Activated CD4-positive, alpha-beta memory T cell treated with anti-CD3 and anti-CD28 coated beads for 36 hours (primary cell): Measurements from ENCODE around the gene PRDM16. TPM values are rescaled to one million over a fixed set of nuclear protein-coding genes. Genes with fewer than 3 reads are reported as not detected.

Source experiments
- CTCF ChIA-PET: fragments of 350-600 bp; sonication (Branson Sonifier 250); formaldehyde crosslinking; loops from one replicate; lab custom pipeline; 2021; ENCODE audit warnings: antibody characterized with exemption, inconsistent platforms; lab: Charles Lee
- POLR2A ChIA-PET: fragments of 350-600 bp; sonication (Branson Sonifier 250); formaldehyde crosslinking; loops from one replicate; lab custom pipeline; 2021; ENCODE audit warnings: antibody characterized with exemption; lab: Charles Lee
- DNase-seq: peaks from one replicate; pipeline ENCODE4 v3.0.0-alpha.2; 2020
- H3K27ac Mint-ChIP-seq: one replicate; pipeline ENCODE4 v1.8.0; 2021; ENCODE audit warnings: mixed read lengths
- H3K27me3 Mint-ChIP-seq: one replicate; pipeline ENCODE4 v1.8.0; 2021; ENCODE audit warnings: mixed read lengths
- H3K36me3 Mint-ChIP-seq: one replicate; pipeline ENCODE4 v1.8.0; 2021; ENCODE audit warnings: mixed read lengths
- H3K4me1 Mint-ChIP-seq: one replicate; pipeline ENCODE4 v1.8.0; 2021; ENCODE audit warnings: low read depth, mixed read lengths
- H3K4me3 Mint-ChIP-seq: one replicate; pipeline ENCODE4 v1.8.0; 2021; ENCODE audit warnings: mild to moderate bottlenecking, mixed read lengths
- H3K9me3 Mint-ChIP-seq: one replicate; pipeline ENCODE4 v1.8.0; 2021; ENCODE audit warnings: mixed read lengths
- intact Hi-C: fragments of 100-400 bp; cut with micrococcal nuclease; formaldehyde crosslinking; loops from one replicate; pipeline ENCODE4 v1.15.1; 2023
- total RNA-seq, 2 experiments: library from RNA; stranded (reverse); gene quantifications; one replicate each; pipeline ENCODE4 v1.2.3, GENCODE V29; 2021

Gene PRDM16
- total RNA-seq, 2 experiments from 2014 or later: not detected

DNA sequence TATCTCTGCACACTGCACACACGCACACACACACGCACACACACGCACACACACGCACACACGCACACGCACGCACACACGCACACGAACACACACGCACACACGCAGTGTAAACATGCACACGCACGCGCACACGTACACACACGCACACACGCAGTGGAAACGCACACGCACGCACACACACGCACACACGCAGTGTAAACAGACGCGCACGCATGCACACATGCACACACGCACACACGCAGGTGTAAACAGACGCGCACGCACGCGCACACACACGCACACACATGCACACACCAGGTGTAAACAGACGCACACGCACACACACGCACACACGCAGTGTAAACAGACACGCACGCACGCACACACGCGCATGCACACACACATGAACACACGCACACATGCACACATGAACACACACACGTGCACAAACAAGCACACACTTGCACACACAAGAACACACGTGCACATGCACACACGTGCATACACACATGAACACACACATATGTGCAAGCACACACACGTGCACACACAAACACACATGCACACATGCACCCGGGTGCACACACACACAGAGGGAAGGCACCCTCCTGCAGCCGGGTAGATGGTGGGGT lies 45.2 kb downstream of the PRDM16 start:
- ChIA-PET CTCF (no interaction called here), POLR2A (no interaction called here)
- Mint-ChIP-seq H3K27ac (no peak overlapping the region), H3K36me3 (no peaks in the 10 kb centered on the region), H3K9me3 (no peaks in the 10 kb centered on the region), H3K4me3 (no peak overlapping the region), H3K27me3 (peaks cover 2% of the 10 kb centered on the region), H3K4me1 (no peaks in the 10 kb centered on the region)
- no peak for DNase-seq
- intact Hi-C loops: no loop called here

GRCh38 chr1:3114846-3115245 lies 45.8 kb downstream of the PRDM16 start:
- H3K27me3 Mint-ChIP-seq: no peaks in the 10 kb centered on the region
- no peak overlapping the region for H3K4me3 Mint-ChIP-seq
- no peaks in the 10 kb centered on the region for H3K4me1 Mint-ChIP-seq
- CTCF ChIA-PET: no interaction called here
- H3K9me3 Mint-ChIP-seq: no peaks in the 10 kb centered on the region
- intact Hi-C loops: no loop called here
- DNase-seq: no peak
- POLR2A ChIA-PET: no interaction called here
- H3K27ac Mint-ChIP-seq: no peak overlapping the region
- H3K36me3 Mint-ChIP-seq: no peaks in the 10 kb centered on the region

- DNase-seq: no peak
- intact Hi-C loops: no loop called here
- Mint-ChIP-seq H3K4me1 (no peaks in the 10 kb centered on the region), H3K27ac (no peak overlapping the region), H3K4me3 (no peak overlapping the region), H3K27me3 (no peaks in the 10 kb centered on the region), H3K36me3 (no peaks in the 10 kb centered on the region), H3K9me3 (no peaks in the 10 kb centered on the region)
- POLR2A ChIA-PET: no interaction called here
- CTCF ChIA-PET: no interaction called here
Observed at GRCh38 chr1:3115275-3116149, 46.5 kb downstream of the PRDM16 start.

DNA sequence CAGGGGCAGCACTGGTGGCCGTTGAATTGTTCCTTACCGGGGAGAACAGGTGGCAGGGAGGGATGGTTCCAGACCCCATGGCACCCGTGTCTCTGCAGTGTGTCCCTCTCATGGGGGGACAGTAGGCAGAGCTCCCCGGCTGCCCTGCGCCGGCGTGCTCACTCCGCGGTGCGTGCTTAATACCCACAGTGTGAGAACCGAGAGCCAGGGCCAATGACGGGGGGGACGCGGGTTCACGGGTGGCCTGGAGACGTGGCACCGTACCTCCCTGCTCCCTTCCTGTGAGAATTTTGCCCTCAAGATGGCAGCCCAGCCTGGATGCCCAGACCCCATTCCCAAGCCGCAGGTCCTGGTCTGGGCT lies 47.1 kb downstream of the PRDM16 start:
- H3K4me3 Mint-ChIP-seq: no peak overlapping the region
- no peak overlapping the region for H3K27ac Mint-ChIP-seq
- intact Hi-C loops: no loop called here
- no peaks in the 10 kb centered on the region for H3K27me3 Mint-ChIP-seq
- no peaks in the 10 kb centered on the region for H3K4me1 Mint-ChIP-seq
- no peaks in the 10 kb centered on the region for H3K36me3 Mint-ChIP-seq
- H3K9me3 Mint-ChIP-seq: no peaks in the 10 kb centered on the region
- DNase-seq: no peak
- ChIA-PET CTCF (no interaction called here), POLR2A (no interaction called here)

DNA sequence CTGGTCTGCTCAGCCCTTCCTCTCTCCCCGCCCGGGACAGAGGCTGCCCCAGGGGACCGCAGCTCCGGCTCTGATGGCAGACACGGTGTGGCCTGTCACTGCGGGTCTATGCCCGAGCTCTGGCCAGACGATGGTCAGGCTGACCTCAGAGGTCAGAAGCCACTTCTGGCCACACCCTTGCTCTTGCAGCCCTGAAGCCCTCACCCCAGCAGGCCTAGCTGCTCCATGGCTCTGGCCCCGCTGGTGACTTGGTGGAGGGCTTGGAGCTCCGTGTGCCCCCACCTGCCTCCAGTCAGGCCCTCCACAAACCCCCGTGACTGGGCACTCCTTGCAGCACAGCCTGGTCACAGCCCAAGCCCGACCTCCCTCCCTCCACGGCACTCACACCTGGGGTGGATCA lies 47.6 kb downstream of the PRDM16 start:
- POLR2A ChIA-PET: no interaction called here

DNA sequence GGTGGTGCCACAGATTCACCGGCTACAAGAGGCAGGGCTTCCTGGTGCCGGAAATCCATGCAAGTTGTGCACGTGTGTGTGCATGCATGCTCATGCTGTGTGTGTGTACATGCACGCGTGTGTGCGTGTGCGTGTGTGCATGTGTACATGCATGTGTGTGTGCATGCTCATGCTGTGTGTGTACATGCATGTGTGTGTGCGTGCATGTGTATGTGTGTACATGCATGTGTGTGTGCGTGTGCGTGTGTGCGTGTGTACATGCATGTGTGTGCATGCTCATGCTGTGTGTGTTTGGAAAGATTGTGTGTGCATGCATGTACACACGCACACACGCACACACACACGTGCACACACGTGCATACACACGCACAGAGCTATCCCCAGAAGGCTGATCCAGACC lies 48.9 kb downstream of the PRDM16 start:
- CTCF ChIA-PET: no interaction called here
- no peaks in the 10 kb centered on the region for H3K9me3 Mint-ChIP-seq
- H3K4me3 Mint-ChIP-seq: no peak overlapping the region
- no peaks in the 10 kb centered on the region for H3K4me1 Mint-ChIP-seq
- intact Hi-C loops: no loop called here
- H3K27me3 Mint-ChIP-seq: no peaks in the 10 kb centered on the region
- POLR2A ChIA-PET: no interaction called here
- no peaks in the 10 kb centered on the region for H3K36me3 Mint-ChIP-seq
- no peak overlapping the region for H3K27ac Mint-ChIP-seq
- no peak for DNase-seq

More for the DNA sequence above, 47.6 kb downstream of the PRDM16 start:
- Mint-ChIP-seq H3K27ac (no peak overlapping the region), H3K4me3 (no peak overlapping the region), H3K4me1 (no peaks in the 10 kb centered on the region), H3K36me3 (no peaks in the 10 kb centered on the region), H3K27me3 (no peaks in the 10 kb centered on the region), H3K9me3 (no peaks in the 10 kb centered on the region)
- no peak for DNase-seq
- CTCF ChIA-PET: no interaction called here
- intact Hi-C loops: no loop called here

- no peak overlapping the region for H3K4me3 Mint-ChIP-seq
- H3K4me1 Mint-ChIP-seq: no peaks in the 10 kb centered on the region
- ChIA-PET CTCF (no interaction called here), POLR2A (no interaction called here)
- H3K9me3 Mint-ChIP-seq: no peaks in the 10 kb centered on the region
- H3K27me3 Mint-ChIP-seq: no peaks in the 10 kb centered on the region
- H3K36me3 Mint-ChIP-seq: no peaks in the 10 kb centered on the region
- intact Hi-C loops: no loop called here
- no peak for DNase-seq
- H3K27ac Mint-ChIP-seq: no peak overlapping the region
Observed at GRCh38 chr1:3119061-3119460, 50.1 kb downstream of the PRDM16 start.

DNA sequence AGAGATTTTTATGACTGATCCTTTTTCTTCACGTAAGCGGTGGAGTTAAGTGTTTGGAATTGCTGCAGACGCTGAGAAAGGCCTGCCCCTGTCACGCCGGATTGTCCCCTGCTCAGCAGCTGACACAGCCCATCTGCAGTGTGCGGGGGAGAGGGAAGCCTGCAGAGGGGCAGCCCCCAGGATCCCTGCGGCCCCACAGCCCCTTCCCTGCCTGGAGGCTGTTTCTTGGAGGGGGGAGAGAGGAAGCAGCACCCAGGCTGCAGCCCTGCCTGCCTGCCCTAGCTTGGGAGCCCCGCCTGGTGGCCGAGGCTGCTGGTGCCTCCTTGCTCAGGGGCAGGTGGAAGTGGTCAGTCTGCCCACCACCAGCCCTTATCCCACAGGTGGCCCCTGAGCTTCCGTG lies 50.7 kb downstream of the PRDM16 start:
- ChIA-PET POLR2A (no interaction called here), CTCF (no interaction called here)
- DNase-seq: no peak
- H3K4me3 Mint-ChIP-seq: no peak overlapping the region
- intact Hi-C loops: no loop called here
- no peaks in the 10 kb centered on the region for H3K4me1 Mint-ChIP-seq
- no peaks in the 10 kb centered on the region for H3K9me3 Mint-ChIP-seq
- H3K27me3 Mint-ChIP-seq: no peaks in the 10 kb centered on the region
- H3K27ac Mint-ChIP-seq: no peak overlapping the region
- H3K36me3 Mint-ChIP-seq: no peaks in the 10 kb centered on the region

DNA sequence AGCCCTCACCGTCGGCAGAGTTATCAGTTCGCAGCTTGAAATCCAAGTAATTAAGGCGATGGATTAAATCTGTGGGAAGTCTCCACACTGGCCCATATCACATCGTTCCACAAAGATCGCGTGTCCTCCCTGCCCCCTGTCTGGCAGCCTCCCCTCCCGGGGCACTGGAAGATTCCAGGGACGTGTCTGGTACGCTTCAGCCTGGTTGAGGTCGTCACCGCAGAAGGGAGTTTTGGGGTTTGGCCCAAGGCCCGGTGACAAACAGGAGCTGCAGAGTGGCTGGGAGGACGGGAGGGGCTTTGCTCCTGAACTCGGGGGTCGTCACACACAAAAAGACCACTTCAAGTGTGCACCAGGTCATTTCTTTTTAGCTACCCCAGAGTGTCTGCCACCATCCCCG lies 51.1 kb downstream of the PRDM16 start:
- H3K4me1 Mint-ChIP-seq: no peaks in the 10 kb centered on the region
- H3K27ac Mint-ChIP-seq: no peak overlapping the region
- CTCF ChIA-PET: no interaction called here
- H3K27me3 Mint-ChIP-seq: no peaks in the 10 kb centered on the region
- DNase-seq: no peak
- POLR2A ChIA-PET: no interaction called here
- no peak overlapping the region for H3K4me3 Mint-ChIP-seq
- intact Hi-C loops: no loop called here
- no peaks in the 10 kb centered on the region for H3K9me3 Mint-ChIP-seq
- H3K36me3 Mint-ChIP-seq: no peaks in the 10 kb centered on the region

- intact Hi-C loops: no loop called here
Observed at GRCh38 chr1:3120994-3121393, 52.0 kb downstream of the PRDM16 start.

DNA sequence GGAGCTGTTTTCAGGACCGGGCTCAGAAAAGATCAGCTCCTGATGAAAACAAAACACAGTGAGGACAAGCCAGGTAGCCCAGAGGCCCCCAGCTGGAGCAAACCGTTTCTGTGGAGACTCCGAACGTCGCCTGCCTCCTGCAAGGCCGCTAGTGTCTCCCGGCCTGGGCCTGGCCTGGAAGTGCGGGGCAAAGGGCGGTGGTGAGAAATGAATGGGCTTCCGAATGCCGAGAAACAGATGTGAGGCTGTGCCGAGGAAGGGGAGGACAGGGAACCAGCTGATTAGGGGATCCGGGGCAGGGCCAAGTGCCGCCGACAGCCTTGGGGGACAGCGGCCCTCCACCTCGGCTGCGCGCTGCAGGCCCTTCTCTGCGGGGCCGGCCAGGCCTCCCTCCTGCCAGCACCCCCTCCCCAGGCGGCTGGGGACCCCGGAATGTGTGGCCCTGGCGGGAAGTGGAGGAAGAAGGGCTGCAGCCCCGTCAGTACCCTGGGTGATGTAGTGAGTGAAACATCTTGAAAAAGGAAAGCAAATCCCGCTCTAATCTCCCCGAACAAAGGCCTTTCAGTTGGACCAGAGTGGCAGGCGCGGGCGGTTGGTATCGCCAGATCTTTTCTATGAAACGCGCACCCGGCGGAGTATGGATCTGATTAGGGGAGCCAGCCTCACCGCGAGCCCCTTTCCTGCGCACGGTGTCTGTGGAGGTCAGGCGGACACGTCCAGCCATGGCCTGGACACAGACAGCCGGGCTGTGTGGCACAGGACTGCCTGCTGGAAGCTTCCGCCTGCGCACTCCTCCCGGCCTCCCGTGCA lies 52.6 kb downstream of the PRDM16 start:
- Mint-ChIP-seq H3K27ac (no peak overlapping the region), H3K4me1 (no peaks in the 10 kb centered on the region), H3K9me3 (no peaks in the 10 kb centered on the region), H3K36me3 (no peaks in the 10 kb centered on the region), H3K27me3 (no peaks in the 10 kb centered on the region), H3K4me3 (no peak overlapping the region)
- no peak for DNase-seq
- ChIA-PET POLR2A (no interaction called here), CTCF (interaction anchor here (0.6 kb wide), 1 partner anchor 708 kb away, joined by 3 read pairs; no protein-coding TSS in a partner anchor)
- intact Hi-C loops: no loop called here

More at GRCh38 chr1:3120994-3121393, 52.0 kb downstream of the PRDM16 start:
- DNase-seq: no peak
- ChIA-PET POLR2A (no interaction called here), CTCF (interaction anchor here (0.6 kb wide), 1 partner anchor 707 kb away, joined by 3 read pairs; no protein-coding TSS in a partner anchor)
- H3K9me3 Mint-ChIP-seq: no peaks in the 10 kb centered on the region
- H3K27ac Mint-ChIP-seq: no peak overlapping the region
- no peak overlapping the region for H3K4me3 Mint-ChIP-seq
- H3K27me3 Mint-ChIP-seq: no peaks in the 10 kb centered on the region
- no peaks in the 10 kb centered on the region for H3K36me3 Mint-ChIP-seq
- no peaks in the 10 kb centered on the region for H3K4me1 Mint-ChIP-seq

DNA sequence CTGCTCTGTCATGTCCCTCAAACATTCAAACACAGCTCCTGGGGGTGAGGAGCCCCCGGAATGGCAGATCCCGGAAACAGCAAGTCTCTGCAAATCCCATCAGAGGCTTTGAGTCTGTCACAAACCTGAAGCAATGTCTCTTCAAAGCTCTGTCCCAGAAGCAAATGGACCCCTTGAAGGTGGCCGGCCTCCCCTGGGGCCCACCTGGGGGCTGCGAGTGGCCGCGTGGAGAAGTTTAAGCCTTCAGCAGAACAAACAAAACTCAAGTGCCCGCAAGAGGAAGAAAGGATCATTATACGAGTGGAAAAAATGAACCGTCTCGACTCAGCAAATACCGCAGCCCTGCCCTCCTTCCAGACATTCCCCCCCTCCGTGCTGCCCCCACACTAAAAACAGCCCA lies 53.3 kb downstream of the PRDM16 start:
- H3K27ac Mint-ChIP-seq: no peak overlapping the region
- H3K4me3 Mint-ChIP-seq: no peak overlapping the region
- ChIA-PET CTCF (no interaction called here), POLR2A (no interaction called here)
- intact Hi-C loops: no loop called here
- no peaks in the 10 kb centered on the region for H3K36me3 Mint-ChIP-seq
- no peaks in the 10 kb centered on the region for H3K4me1 Mint-ChIP-seq
- no peaks in the 10 kb centered on the region for H3K27me3 Mint-ChIP-seq
- DNase-seq: no peak
- no peaks in the 10 kb centered on the region for H3K9me3 Mint-ChIP-seq
